Activated CD4-positive, alpha-beta T cell treated with anti-CD3 and anti-CD28 coated beads for 48 hours (primary cell): ENCODE measurements around the gene UBR1.
"Not testable (repeated sequence)": the region's sequence is repeated elsewhere in the genome, so short reads cannot be mapped to it uniquely, and the experiment has no call there.

ENCODE experiments used
- DNase-seq: peaks from one replicate; pipeline ENCODE4 v3.0.0-alpha.2; 2020

The UBR1 gene

DNA sequence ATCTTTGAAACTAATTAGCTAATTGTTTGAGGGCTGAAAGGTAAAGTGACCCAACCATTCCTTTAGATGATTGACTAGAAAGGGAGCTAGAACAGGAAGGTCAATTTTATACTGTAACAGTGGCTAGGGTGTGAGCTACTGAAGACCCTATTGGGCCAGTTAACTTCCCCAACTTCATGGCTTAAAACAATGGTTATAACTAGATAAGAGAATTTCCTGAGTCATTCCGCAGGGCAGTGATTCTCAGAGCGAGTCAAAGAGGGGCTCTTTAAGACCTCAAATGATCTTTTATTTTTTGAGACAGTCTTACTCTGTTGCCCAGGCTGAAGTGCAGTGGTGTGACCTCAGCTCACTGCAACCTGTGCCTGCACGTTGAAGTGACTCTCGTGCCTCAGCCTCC lies 151.5 kb downstream of the UBR1 start:
- DNase-seq, result no peak

DNA sequence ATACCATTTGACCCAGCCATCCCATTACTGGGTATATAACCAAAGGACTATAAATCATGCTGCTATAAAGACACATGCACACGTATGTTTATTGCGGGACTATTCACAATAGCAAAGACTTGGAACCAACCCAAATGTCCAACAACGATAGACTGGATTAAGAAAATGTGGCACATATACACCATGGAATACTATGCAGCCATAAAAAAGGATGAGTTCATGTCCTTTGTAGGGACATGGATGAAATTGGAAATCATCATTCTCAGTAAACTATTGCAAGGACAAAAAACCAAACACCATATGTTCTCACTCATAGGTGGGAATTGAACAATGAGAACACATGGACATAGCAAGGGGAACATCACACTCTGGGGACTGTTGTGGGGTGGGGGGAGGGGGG lies 156.9 kb downstream of the UBR1 start:
- not testable (repeated sequence) for DNase-seq

DNA sequence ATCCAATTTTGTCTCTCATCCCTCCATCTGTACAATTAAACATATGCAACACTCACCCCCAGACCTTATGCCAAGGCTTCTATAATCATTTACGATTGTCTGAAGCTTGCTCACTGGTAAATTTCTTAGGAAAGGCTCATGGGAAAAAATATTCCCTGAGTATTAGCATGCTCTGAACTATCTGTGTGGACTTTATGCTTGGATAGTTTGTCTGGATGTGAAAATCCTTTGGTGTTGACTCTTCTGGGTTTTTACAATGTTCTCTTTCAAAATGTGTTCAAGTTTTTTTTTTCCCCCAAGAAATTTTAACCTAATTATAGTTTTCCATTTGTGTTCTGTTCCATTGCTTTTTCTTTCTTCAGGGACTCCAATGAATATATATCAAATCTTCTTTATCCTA lies 165.3 kb downstream of the UBR1 start:
- DNase-seq, result no peak

DNA sequence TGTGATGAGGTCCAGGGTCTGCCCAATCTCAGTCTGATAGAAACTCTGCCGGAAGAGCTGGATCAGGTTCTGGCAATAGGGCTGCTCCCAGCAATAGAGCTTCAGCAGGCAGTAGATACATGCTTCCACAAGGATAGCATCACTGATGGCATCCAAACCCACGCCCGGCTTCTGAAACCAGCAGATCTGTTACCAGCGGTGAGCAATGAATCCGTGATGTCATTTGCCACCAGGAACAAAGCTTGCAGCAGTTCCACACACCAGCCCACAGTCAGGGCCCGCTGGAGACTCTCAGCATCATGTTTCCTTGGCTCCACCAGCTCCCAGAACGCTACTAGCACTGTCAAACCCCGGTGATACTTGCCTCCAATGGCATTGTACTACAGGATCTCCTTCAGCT lies 166.0 kb downstream of the UBR1 start:
- DNase-seq, result no peak

DNA sequence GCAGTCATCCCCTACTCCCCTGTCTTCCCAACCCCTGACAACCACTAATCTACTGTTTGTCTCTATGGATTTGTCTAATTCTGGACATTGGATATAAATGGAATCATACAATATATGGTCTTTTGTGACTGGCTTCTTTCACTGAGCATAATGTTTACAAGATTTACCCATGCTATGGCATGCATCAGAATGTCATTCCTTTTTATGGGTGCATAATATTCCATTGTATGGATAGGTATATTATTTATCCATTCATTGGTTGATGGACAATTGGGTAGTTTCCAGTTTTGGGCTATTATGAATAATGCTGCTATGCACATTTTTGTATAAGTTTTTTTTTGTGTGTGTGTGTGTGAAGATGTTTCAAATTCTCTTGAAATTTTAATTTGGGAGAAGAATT lies 168.7 kb downstream of the UBR1 start:
- no peak for DNase-seq

DNA sequence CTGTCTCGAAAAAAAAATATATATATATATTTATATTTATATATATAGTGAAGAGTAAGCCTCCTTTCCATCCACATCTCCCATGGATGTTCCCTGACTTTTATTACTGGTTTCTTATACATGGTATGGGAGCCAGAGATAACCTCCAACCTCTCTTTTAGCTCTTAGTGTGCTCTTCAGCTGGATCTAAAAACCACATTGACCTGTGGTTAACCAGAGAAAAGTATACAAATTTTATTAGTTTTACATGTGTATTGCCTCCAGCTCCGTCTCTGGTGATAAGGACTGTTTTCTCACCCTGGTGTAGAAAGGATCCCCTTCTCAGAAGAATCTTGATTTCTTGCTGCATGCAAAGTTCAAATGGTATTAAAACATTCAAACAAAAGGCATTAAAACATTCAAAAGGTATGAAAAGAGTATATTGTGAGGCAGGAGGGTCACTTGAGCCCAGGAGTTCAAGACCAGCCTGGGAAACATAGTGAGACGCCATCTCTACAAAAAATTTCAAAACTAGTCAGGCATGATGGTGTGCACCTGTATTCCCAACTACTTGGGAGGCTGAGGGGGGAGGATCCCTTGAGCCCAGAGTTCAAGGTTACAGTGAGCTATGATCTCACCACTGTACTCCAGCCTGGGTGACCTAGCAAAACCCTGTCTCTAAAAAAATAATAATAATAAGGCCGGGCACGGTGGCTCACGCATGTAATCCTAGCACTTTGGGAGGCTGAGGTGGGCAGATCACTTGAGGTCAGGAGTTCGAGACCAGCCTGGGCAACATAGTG lies 171.8 kb downstream of the UBR1 start:
- DNase-seq, result no peak

DNA sequence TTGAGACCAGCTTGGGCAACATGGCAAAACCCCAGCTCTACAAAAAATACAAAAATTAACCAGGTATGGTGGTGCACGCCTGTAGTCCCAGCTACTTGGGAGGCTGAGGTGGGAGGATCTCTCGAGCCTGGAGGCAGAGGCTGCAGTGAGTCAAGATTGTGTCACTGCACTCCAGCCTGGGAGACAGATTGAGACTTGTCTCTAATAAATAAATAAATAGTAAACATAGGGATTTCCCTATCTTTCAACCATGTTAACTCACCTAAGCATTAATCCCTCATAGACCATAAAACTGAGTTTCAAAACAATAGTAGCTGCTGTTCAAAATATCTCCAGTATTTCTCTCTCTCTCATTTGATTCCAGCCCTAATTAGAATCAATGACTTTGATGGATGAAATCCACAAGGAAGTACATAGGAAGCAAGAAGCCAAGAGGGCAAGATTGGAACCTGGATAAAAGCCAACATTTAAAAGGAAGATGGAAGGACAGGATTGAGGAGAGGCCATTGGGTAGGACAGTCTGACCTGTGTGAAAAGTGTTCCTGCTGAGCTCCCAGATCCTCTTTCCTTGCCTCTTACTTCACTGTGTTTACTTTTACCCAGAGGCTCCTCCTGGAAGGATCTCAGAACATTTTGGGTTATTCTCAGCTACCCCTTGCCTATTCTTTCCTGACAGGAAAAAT lies 172.9 kb downstream of the UBR1 start:
- DNase-seq, result no peak

DNA sequence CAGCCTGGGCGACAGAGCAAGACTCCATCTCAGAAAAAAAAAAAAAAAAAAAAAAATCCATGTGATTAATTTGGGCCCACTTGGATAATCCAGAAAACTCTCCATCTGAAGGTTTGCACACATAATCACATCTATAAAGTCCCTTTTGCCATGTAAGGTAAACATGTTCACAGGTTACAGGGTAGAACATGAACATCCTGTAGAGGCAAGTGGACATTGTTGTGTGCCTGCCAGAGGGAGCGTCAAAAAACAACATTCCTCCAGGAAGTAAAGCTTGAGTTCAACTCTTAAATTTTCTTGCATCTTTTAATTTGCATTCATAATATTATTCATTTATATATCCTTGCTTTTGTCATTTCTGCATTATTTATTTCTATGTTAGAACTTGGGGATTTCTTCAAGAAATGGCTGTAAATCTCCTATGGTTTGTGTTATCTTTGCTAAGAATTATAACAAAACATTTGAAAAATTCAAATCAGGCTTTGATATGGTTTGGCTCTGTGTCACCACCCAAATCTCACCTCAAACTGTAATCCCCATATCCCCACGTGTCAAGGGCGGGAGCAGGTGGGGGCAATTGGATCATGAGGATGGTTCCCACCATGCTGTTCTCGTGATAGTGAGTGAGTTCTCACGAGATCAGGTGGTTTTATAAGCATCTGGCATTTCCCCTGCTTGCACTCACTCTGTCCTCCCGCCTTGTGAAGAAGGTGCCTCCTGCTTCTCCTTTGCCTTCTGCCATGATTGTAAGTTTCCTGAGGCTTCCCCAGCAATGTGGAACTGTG lies 173.9 kb downstream of the UBR1 start:
- no peak for DNase-seq

DNA sequence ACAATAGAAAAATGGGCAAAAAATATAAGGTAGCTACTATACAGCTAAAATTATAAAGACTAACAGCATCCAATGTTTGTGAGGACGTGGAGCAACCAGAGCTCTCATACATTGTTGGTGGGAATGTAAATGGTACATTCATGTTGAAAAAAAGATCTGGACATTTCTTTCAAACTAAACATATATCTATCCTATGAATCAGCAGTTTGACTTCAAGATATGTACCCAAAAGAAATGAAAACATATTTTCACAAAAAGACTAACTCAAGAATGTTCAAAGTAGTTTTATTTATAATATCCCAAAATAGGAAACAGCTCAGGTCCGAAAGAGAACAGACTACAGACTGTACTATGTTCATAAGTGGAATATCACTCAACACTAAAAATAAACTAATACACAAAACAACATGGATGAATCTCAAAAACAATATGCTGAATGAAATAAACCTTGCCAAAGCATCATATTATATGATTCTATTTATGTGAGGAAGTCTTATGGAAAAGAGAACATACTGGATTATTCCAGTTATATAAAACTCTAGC lies 176.5 kb downstream of the UBR1 start:
- no peak for DNase-seq

DNA sequence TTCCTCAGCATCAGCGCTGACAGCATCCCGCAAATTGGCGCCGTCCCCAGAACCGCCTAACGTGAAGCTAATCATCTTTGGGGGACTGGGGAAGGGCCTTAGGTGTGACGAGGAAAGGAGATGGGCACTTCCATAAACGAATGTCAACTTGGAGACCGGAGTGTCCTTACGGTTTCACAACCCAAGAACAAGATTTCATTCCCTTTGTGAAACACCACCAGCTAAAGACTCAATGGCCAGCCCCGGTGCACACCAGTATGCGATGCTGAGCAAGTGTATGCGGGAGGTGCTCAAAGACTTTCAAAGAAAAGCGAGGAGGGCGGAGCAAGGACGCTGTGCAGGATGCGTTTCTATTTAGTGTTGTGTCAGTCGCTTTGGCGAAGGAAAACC lies 184.5 kb downstream of the UBR1 start:
- DNase-seq, result peak; percentile 54

DNA sequence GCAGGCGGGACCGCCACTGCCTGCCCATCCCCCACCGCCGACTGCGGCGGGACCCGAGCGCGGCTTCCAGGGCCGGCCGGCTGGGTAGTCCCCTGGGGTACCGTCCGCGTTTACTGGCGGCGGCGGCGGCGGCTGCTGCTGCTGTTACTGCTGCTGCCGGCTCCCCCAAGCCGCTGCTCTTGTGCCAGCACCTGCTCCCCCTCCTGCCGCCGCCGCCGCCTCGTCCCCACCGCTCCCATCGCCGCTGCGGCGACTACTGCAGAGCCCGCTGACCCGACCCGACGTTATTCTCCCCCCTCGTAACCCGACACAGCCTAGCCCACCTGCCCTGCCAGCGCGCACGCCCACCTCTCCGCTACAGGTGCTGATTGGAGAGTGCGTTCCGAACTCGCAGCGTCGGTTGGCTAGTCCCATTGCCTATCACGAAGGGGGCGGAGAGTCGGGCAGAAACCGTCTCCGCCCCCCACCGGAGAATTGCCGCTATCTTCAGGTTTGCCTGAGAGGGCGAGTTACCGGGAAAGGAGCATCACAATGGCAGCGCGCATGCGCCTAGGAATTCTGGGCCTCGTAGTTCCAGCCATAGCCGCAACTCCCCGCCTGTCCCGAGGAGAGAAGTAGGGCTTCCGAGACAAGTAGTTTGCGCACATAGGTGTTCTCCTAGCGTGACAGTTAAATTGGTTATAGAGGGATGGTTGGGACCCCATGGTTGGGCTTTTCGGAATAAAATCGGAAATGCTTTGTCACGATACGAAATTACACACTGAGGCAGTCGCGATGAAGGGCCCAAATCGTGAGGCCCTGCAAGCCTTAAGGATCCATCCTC lies 185.1 kb downstream of the UBR1 start, which contains the start of gene TTBK2:
Gene TTBK2, minus strand, starts transcription at position 260 of the 823 bp plus-strand sequence. CDS start 42,161 bp downstream, outside the sequence.
- peak; percentile 98 for DNase-seq

DNA sequence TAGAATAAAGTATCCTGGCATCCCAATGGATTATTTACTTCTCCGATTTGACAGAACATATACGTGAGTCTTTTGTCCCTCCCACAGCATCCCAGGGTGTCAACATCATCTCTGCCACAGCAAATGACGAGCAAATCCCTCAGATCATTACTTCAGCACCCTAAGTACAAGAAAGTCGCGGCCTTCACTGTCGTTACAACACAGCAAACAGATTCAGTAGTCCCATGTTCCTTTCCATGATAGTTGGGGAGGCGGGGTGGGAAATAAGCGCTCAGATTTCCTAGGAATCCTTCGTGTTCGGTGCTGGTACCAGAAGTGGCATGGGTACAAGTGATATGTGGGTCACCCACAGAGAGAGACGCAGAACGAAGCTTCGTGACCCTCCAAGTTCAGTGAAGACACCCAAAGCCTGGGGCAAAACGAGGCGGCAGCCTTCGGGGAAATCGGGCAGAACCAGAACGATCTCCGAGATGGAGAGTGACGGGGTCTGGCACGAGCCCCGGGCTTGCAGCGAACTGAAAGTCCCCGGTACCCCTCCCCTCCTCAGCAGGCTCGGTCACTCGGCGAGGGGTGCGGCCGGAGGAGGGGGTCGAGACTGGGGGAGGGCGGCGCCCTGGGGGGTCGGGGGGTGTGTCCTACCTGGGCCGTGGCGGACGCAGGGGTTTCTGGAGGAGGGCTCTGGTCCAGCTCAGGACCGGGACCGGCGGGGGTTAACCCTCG lies 185.9 kb downstream of the UBR1 start:
- DNase-seq, result peak; percentile 41

DNA sequence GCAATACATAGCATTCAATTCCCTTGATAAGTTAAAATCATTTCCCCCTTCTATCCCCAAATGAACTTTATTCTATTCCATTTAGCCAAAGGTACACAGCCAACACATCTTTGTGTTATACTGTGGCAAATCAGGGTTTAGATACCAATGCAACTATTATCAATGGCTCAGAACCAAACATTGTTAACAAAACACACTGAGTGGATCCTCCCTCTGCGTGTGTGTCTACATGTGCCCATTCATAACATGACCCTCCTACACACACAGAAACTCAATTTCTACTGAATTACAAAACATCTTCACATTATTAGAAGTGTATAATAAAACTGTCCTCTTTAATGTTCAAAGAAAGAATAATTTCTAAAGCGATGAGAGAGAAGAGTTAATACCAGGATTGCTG lies 186.5 kb downstream of the UBR1 start:
- no peak for DNase-seq

DNA sequence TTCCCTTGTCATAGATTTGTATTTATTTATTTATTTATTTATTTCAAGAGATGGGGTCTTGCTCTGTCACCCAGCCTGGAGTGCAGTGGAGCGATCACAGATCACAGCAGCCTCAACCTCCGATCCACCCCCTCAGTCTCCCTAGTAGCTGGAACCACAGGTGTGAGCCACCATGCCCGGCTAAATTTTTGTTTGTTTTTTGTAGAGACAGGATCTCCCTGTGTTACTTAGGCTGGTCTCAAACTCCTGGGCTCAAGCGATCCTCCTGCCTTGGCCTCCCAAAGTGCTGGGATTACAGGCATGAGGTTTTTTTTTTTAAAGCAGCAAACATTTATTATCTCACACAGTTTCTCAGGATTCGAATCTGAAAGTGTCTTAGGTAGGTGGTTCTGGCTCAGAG lies 187.8 kb downstream of the UBR1 start:
- DNase-seq, result no peak

DNA sequence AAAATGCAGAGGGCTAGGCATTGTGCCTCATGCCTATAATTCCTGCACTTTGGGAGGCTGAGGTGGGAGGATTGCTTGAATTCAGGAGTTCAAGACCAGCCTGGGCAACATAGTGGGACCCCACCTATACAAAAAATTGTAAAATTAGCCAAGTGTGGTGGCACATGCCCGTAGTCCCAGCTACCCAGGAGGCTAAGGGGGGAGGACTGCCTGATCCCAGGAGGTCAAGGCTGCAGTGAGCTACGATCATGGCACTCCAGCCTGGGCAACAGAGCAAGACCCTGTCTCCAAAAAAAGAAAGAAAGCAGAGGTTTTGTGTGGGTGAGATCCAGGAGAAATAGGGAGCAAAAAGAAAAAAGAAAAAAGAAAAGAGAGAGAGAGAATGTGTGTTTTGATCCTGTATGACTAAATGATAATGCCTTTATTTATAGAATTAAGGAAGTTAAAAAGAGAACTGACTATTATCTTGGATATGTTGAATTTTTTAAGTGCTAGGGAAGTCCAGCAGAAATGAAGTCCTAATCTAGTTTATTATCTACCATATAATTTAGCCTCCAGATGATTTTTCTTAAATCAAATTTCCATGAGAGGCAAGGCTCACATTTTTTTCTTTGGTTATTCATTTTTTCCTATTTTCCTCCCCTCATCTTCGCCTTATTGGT lies 190.1 kb downstream of the UBR1 start:
- no peak for DNase-seq

DNA sequence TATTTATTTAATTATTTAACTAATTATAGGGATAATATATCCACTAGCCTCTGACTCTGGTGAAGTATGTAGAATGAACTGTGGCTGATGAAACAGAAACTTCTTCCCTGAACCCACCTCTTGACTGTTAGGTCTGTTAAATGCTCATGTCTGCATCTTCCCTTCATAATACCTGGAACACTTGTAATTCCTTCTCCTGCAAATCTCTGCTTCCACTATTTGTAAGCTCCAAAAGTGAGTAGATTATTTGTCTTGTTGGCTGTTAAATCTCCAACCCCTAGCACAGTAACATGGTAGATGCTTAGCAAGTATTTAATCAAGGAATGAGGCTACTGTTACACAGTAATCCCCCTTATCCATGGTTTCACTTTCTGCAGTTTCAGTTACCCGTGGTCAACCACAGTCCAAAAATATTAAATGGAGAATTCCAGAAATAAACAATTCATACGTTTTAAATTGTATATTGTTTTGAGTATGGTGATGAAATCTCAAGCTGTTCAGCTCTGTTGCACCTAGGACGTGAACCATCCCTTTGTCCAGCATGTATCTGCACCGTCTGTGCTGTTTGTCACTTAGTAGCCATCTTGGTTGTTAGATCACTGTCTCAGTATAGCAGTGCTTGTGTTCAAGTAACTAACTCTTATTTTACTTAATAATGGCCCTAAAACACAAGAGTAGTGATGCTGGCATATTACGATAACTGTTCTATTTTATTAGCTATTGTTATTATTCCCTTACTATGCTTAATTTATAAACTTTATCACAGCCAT lies 190.9 kb downstream of the UBR1 start:
- DNase-seq, result no peak

DNA sequence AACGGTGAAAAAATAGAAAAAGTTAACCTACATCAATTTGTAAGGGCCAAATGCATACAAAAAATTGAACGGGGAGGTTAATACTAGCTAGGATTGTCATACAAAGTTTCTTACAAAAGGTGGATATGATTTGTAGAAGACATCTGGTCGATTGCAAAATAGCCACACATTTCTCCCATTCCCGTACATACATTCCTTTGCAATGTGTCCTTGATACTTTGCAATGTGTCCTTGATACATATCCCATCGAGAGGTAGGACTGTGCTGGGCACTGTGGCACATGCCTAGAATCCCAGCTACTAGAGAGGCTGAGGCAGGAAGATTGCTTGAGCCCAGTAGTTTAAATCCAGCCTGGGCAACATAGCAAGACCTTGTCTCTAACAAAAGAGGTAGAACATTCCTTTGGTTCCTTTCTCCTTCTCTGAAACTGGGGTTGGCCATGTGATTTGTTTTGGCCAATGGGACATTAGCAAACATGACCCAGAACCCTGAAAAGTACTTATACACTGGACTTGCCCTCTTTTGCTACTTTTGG lies 194.7 kb downstream of the UBR1 start:
- no peak for DNase-seq

DNA sequence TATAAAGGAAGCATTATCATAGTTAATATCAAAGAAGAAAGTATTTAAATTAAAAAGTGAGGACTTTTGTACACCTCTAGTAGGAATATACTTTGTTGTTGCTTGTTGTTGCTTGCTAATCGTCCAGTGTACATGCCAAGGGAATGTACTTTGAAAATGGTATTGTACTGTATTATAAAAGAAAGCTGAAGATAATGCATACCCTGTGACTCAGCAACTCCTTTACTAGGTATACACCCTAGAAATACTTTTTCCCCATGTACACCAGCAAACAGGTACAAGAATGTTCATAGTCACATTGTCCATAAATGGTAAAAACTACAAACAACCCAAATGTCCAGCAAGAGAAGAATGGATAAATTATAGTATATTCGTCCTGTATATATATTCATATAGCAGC lies 197.3 kb downstream of the UBR1 start:
- DNase-seq, result no peak

DNA sequence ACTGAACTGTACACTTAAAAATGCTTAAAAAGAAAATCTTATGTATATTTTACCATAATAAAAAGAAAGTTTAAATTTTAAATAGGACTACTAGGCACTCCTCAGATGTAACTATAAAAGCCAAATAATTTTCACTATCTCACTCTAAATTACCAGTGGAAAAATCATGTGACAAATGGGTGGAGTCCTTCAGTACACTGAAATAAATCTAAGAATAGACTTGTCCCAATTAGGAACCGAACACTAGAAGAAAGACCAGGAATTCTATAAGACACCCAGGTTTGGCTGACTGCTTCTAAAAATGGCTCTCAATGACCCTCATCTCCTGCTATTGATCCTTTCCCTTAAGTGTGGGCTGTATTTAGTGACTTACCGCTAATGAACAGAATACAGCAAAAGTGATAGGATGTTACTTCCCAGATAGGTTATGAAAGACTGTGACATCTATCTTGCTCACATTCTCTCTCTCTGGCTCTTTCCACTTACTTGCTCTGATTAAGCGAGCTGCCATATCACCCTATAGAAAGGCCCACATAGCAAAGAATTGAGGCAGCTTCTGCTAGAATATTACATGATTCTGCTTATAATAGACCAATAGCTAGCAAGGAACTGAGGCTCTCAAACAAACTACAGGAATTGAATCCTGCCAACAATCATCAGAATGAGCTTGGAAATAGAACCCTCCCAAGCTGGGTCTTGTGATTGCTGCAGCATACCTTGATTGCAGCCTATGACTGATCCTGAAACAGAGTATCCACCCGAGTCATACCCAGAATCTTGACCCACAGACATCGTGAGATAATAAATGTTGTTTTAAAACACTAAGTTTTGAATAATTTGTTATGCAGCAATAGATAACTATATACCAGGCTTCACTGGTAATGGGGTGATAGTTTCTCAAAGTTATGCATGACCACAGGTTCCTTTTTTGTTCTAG lies 202.2 kb downstream of the UBR1 start:
- no peak for DNase-seq
